OCI-LY7 (cell line): Measurements from ENCODE around the gene LINGO3. TPM values are rescaled to one million over a fixed set of nuclear protein-coding genes. Genes with fewer than 3 reads are reported as not detected.

Source experiments
- BruUV-seq: library from RNA; stranded (reverse); fragments of 400-500 nt; replicated peaks from 2 replicates; lab custom pipeline; 2021; lab: Mats Ljungman, UMichigan
- CTCF ChIA-PET: fragments of 300-600 bp; sonication (Branson Sonifier 250); formaldehyde crosslinking; loops from one replicate; lab custom pipeline; 2022; ENCODE audit warnings: antibody characterized with exemption; ENCODE audit not compliant: unreplicated experiment; lab: Charles Lee
- POLR2A ChIA-PET: fragments of 300-600 bp; sonication (Branson Sonifier 250); formaldehyde crosslinking; loops from one replicate; lab custom pipeline; 2022; ENCODE audit warnings: antibody characterized with exemption; lab: Charles Lee
- DNase-seq: peaks from one replicate; pipeline ENCODE4 v3.0.0-alpha.2; 2015; ENCODE audit warnings: low spot score
- H2AFZ ChIP-seq: fragments of 200-600 bp; sonication (generic), shearing (Covaris generic); 2 replicates; pipeline ENCODE4 v1.6.1; 2014; ENCODE audit warnings: mild to moderate bottlenecking, antibody characterized with exemption, low read length, moderate library complexity
- H3K27ac ChIP-seq: fragments of 200-600 bp; sonication (generic); 2 replicates; pipeline ENCODE4 v1.5.1; 2014; ENCODE audit warnings: mixed run types, low read depth, mild to moderate bottlenecking, moderate library complexity, low read length, inconsistent platforms; ENCODE audit not compliant: poor library complexity, severe bottlenecking
- H3K36me3 ChIP-seq: fragments of 200-600 bp; sonication (generic); 2 replicates; pipeline ENCODE4 v1.6.1; 2014; ENCODE audit warnings: mild to moderate bottlenecking, antibody characterized with exemption, low read length, moderate library complexity, mixed read lengths; ENCODE audit not compliant: insufficient read depth
- H3K4me1 ChIP-seq: fragments of 200-600 bp; sonication (generic); 2 replicates; pipeline ENCODE4 v1.5.1; 2014; ENCODE audit warnings: mild to moderate bottlenecking, low read length; ENCODE audit not compliant: insufficient read depth, poor library complexity, severe bottlenecking
- H3K4me2 ChIP-seq: fragments of 200-600 bp; sonication (generic); 2 replicates; pipeline ENCODE4 v1.6.1; 2014; ENCODE audit warnings: mild to moderate bottlenecking, low read length
- H3K4me3 ChIP-seq: fragments of 200-600 bp; sonication (generic); 2 replicates; pipeline ENCODE4 v1.5.1; 2014; ENCODE audit warnings: mild to moderate bottlenecking, low read depth, low read length; ENCODE audit not compliant: poor library complexity, severe bottlenecking
- H3K79me2 ChIP-seq: fragments of 200-600 bp; sonication (generic); 2 replicates; pipeline ENCODE4 v1.6.1; 2016; ENCODE audit warnings: low read depth, mild to moderate bottlenecking, low read length, moderate library complexity, mixed read lengths; ENCODE audit not compliant: insufficient read depth
- H3K9me2 ChIP-seq: fragments of 200-600 bp; sonication (generic); 2 replicates; pipeline ENCODE4 v1.6.1; 2016; ENCODE audit warnings: mild to moderate bottlenecking, low read length, mixed read lengths; ENCODE audit not compliant: insufficient read depth
- H3K9me3 ChIP-seq: fragments of 200-600 bp; sonication (generic); 2 replicates; pipeline ENCODE4 v1.6.1; 2014; ENCODE audit warnings: mild to moderate bottlenecking, mixed run types, low read length, mixed read lengths
- H4K20me1 ChIP-seq: fragments of 200-600 bp; sonication (generic); 2 replicates; pipeline ENCODE4 v1.6.1; 2014; ENCODE audit warnings: mild to moderate bottlenecking, antibody characterized with exemption, low read length, moderate library complexity, mixed read lengths; ENCODE audit not compliant: insufficient read depth
- CTCF ChIP-seq: fragments of 200-600 bp; sonication (generic); conservative IDR thresholded peaks from 2 replicates; pipeline ENCODE4 v1.5.1; 2014; ENCODE audit warnings: mild to moderate bottlenecking, antibody characterized with exemption, low read length, moderate library complexity, mixed read lengths
- EZH2phosphoT487 ChIP-seq: fragments of 200-600 bp; sonication (generic); IDR thresholded peaks from 2 replicates; pipeline ENCODE4 v1.6.1; 2018; ENCODE audit warnings: low read depth, borderline replicate concordance, mild to moderate bottlenecking, mixed run types, antibody characterized with exemption, low read length, moderate library complexity, mixed read lengths
- intact Hi-C: fragments of 100-400 bp; cut with micrococcal nuclease; formaldehyde crosslinking; loops from one replicate; pipeline ENCODE4 v1.10.0; 2022; ENCODE audit not compliant: unreplicated experiment
- total RNA-seq, 2 experiments: library from RNA; depleted of rRNA in 1 of 2; stranded (reverse); fragments of >200 nt in 1 of 2; shearing (Covaris generic) in 1 of 2; gene quantifications; 2 replicates each; pipeline ENCODE4 v1.2.3, GENCODE V29; 2014 to 2022

The LINGO3 gene
- total RNA-seq, 2 experiments from 2014 or later = 0.13 to 0.38 TPM

DNA sequence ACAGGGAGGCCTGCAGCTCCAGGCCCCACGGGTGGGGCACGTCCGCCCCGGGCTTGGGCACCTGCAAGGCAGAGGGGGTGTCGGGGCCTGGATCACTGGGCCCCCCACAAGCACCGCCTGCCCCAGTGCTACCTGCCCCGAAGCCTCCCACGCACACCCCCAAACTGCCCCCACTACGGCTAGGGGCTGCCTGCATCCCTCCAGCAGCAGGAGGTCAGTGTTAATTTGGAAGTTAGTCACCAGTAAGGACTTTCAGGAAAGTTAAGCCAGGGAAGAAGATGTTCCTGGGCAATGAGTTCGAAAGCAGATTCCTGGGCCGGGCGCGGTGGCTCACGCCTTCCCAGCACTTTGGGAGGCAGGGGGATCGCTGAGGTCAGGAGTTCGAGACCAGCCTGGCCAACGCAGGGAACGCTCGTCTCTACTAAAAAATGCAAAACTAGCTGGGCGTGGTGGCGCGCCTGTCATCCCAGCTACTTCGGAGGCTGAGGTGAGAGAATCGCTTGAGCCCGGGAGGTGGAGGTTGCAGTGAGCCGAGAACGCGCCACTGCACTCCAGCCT is 31.4 kb downstream of the LINGO3 start:
- H3K4me1 ChIP-seq = peaks cover 27% of the 10 kb centered on the region
- intact Hi-C loops = no loop called here
- peaks cover 31% of the 10 kb centered on the region for H3K79me2 ChIP-seq
- no peak for DNase-seq
- H3K9me2 ChIP-seq = no peaks in the 10 kb centered on the region
- H3K4me2 ChIP-seq = no peak overlapping the region
- H4K20me1 ChIP-seq = peaks cover 6% of the 10 kb centered on the region
- BruUV-seq = no TSS peak
- ChIA-PET CTCF (no interaction called here), POLR2A (no interaction called here)
- no peak overlapping the region for H3K27ac ChIP-seq
- no peak overlapping the region for H2AFZ ChIP-seq
- H3K4me3 ChIP-seq = no peak overlapping the region
- no peak for TF ChIP-seq CTCF
- TF ChIP-seq EZH2phosphoT487 = no peak
- H3K36me3 ChIP-seq = peaks cover 45% of the 10 kb centered on the region
- no peaks in the 10 kb centered on the region for H3K9me3 ChIP-seq

DNA sequence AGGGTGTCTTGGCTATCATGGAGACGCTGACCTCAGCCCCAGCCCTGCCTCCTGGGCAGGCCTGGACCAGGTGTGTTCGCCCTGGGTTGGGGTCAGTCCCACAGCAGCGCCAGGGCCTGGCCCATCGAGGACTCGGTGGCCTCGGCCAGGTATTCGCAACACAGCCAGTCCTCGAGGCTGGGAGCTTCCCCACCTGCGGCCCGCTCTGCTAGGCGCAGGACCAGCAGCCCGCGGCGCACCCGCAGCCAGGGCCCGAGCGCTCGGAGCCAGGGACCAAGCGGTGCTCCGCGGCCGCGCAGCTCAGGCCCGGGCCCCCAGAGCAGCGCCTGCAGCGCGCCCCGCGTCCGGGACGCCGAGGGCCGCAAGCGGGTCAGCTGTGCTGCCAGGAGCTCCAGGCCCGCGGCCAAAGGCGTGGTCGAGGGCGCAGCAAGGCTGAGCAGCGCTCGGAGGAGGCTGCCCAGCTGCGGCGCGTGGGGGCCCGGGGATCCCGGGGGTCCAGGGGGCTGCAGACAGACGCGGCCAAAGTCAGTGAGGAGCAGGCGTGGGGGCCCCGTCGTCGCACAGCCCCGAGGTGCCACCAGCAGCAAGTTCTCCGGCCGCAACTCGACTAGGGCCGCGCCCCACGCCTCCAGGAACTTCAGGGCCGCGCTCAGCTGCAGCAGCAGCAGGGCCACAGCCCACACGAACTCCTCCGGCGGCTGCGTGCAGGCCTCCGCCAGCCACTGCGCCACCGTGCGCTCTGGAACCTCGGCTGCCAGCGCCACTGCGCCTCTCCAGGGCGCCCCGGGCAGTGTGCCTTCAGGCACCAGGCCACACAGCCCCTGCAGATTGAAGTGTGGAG is 32.1 kb downstream of the LINGO3 start:
- BruUV-seq = no TSS peak
- Histone ChIP-seq H3K27ac (no peak overlapping the region), H3K9me2 (no peaks in the 10 kb centered on the region), H3K4me1 (peaks cover 26% of the 10 kb centered on the region), H3K79me2 (peaks cover 38% of the 10 kb centered on the region), H3K4me3 (no peak overlapping the region), H2AFZ (no peak overlapping the region), H3K9me3 (no peaks in the 10 kb centered on the region), H3K4me2 (no peak overlapping the region), H4K20me1 (peaks cover 6% of the 10 kb centered on the region), H3K36me3 (peaks cover 51% of the 10 kb centered on the region)
- ChIA-PET POLR2A (no interaction called here), CTCF (no interaction called here)
- TF ChIP-seq CTCF (no peak), EZH2phosphoT487 (no peak)
- intact Hi-C loops = no loop called here
- no peak for DNase-seq
